Effector CD4-positive, alpha-beta T cell (primary cell): ENCODE measurements around the gene PCSK1.
"Not testable (repeated sequence)": the region's sequence is repeated elsewhere in the genome, so short reads cannot be mapped to it uniquely, and the experiment has no call there.

Experiments used
- DNase-seq: peaks from one replicate; pipeline ENCODE4 v3.0.0-alpha.2; 2020

Gene PCSK1

DNA sequence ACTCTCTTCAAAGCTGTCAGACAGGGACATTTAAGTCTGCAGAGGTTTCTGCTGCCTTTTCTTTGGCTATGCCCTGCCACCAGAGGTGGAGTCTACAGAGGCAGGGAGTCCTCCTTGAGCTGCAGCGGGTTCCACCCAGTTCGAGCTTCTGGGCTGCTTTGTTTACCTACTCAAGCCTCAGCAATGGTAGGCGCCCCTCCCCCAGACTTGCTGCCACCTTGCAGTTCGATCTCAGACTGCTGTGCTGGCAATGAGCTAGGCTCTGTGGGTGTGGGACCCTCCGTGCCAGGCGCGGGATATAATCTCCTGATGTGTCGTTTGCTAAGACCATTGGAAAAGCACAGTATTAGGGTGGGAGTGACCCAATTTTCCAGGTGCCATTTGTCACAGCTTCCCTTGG, 65.7 kb downstream of the PCSK1 start:
- DNase-seq = not testable (repeated sequence)

GRCh38 chr5:96354237-96354636, 78.8 kb downstream of the PCSK1 start:
- DNase-seq = no peak

DNA sequence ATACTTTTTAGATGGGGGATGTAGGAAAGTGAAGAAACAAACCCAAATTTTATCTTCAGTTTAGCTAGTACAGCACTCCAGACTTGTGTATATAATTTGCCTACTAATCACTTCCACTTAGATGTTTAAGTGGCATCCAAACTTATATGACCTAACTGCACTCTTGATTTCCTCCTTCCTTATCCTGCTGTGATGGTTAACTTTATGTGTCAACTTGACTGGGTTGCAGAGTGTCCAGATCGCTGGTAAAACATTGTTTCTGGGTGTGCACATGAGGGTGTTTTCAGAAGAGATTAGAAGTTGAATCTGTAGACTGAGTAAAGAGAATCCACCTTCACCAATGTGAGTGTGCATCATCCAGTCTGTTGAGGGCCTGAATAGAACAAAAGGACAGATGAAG, 79.8 kb downstream of the PCSK1 start:
- no peak for DNase-seq

DNA sequence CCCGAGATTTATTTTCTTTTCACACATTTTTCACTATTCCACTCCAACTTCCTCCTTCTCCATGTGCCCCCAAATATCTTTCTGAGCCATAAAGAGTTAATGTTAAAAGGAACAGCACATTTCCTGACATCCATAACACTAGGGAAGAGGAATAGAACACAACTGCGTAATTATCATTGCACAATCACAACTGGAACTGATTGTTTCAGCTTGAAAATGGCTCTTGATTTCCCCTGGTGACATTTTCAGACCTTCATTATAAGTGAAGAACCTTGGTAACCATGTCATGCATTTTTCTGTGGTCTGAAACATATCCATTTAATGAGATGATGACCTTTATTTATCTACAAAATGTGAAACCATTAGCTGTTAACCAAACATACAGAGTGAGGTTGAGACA, 82.4 kb downstream of the PCSK1 start:
- no peak for DNase-seq

- no peak for DNase-seq
Measured at GRCh38 chr5:96348536-96348935, 84.5 kb downstream of the PCSK1 start.

- DNase-seq = no peak
Measured at GRCh38 chr5:96347502-96348292, 85.4 kb downstream of the PCSK1 start.

GRCh38 chr5:96344678-96345577, 88.1 kb downstream of the PCSK1 start:
- peak; percentile 11 for DNase-seq

DNA sequence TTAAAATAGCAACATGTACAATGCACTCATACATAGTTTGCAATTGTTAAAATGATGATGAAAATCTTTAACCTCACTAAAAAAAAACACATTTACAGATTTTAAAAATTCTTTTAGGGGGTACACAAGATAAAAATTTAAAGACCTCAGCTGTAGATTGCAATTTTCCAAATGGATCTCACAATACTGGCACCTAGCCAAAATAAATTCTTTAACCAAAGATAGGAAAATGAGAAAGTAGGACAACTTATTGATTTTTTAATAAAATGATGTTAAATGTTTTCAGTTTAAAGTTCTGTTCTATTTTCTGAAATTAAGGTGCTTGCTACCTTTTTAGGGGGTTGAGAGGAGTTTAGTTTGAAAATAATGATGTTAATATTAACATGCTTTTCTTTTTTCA, 90.0 kb downstream of the PCSK1 start:
- DNase-seq = no peak

- DNase-seq = no peak
Measured at GRCh38 chr5:96342581-96342980, 90.5 kb downstream of the PCSK1 start.
